Astrocyte of the spinal cord (primary cell): ENCODE results near the gene CTSW.

Experiments
- DNase-seq: peaks from one replicate; pipeline ENCODE4 v3.0.0; 2011; ENCODE audit warnings: low read depth, low spot score
- H3K4me3 ChIP-seq: 2 replicates; pipeline ENCODE4 v1.5.1; 2011; ENCODE audit warnings: low read depth, mild to moderate bottlenecking, low read length, moderate library complexity
- in situ Hi-C: cut with HindIII; loops from 2 replicates; pipeline ENCODE4 v1.10.0; 2017; ENCODE audit warnings: low sequenced_read_pairs
- TF ChIP-seq, protein P1 (sequence below): IDR thresholded peaks from 2 replicates; pipeline ENCODE4 v1.5.1; 2012; ENCODE audit warnings: low read depth, mild to moderate bottlenecking, low read length, inconsistent platforms

The CTSW gene

DNA sequence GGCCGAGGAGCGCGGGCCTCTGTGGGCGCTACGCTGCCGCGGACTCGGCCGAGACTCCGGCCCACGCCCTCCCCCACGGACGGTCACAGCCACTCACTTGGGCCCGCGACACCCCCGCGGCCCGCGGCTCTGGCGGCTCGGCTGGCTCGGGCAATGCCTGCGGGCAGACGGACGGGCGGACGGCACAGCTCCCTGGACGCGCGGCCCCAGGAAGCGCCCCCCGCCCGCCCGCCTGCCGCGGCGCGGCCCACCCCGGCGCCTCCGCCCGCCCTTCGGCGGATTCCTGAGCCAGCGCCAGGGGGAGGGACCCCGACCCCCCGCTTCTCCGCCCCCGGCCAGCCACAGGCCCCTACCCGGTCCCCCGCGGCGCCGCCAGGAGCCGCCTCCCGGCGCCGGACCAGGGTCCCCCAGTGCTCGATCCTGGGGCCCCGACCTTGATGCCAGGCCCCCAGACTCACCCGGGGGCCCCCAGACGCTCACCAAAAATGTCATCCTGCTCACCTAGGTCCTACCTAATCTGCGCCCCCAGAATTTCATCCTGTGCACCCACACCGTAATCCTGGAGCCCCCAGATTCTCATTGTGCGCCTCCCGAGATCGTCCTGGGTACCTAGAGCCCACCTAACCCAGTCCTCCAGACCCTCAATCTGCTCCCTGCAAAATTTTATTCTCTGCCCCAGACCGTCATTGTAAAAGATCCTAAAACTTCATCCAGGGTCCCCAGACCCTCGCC lies 6.9 kb upstream of the CTSW start, which contains the start of gene EFEMP2:
TSS of gene EFEMP2 (minus strand) at position 215 of the 732 bp plus-strand sequence. CDS start 446 bp downstream, outside the sequence.
- TF ChIP-seq, protein P1, sequence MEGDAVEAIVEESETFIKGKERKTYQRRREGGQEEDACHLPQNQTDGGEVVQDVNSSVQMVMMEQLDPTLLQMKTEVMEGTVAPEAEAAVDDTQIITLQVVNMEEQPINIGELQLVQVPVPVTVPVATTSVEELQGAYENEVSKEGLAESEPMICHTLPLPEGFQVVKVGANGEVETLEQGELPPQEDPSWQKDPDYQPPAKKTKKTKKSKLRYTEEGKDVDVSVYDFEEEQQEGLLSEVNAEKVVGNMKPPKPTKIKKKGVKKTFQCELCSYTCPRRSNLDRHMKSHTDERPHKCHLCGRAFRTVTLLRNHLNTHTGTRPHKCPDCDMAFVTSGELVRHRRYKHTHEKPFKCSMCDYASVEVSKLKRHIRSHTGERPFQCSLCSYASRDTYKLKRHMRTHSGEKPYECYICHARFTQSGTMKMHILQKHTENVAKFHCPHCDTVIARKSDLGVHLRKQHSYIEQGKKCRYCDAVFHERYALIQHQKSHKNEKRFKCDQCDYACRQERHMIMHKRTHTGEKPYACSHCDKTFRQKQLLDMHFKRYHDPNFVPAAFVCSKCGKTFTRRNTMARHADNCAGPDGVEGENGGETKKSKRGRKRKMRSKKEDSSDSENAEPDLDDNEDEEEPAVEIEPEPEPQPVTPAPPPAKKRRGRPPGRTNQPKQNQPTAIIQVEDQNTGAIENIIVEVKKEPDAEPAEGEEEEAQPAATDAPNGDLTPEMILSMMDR = no peak
- in situ Hi-C loops = no loop called here
- DNase-seq = peak; percentile 49
- H3K4me3 ChIP-seq = peak within 1 kb of the TSS; percentile 65

DNA sequence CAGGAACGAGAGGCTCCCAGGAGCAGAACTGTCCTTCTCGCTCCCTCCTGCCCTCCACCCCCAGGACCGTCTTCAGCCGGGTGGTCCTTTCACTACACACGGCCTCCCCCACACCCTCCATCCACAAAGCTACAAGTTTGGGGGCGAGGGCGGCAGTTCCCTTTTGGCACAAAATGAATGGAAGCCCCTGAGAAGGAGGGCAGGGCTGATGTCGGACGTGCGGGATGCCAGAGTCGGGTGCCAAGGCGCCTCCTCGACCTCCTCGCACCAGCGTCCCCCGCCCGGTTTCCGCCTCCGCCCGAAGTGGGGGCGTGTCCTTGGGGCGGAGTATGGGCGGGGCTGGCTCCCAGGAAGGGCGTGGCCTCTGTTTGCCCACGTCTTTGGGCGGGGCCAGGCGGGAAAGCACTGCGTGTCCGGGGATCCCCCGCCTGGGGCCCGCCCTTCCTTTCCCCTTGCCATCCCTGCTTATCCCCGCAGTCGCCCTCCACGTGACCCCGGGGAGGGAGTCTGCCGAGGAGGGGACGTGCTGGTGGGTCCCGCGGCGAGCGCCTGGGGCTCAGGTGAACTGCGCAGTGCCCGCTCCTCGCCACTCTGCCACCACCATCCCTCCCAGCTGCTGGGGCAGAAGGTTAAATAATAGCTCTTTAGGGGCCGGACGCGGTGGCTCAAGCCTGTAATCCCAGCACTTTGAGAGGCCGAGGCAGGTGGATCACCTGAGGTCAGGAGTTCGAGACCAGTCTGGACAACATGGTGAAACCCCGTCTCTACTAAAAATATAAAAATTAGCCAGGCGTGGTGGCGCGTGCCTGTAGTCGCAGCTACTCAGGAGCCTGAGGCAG lies 6.1 kb upstream of the CTSW start:
- TF ChIP-seq, protein P1 = no peak
- in situ Hi-C loops = no loop called here
- peak overlapping the region; percentile 65 for H3K4me3 ChIP-seq
- peak; percentile 91 for DNase-seq

DNA sequence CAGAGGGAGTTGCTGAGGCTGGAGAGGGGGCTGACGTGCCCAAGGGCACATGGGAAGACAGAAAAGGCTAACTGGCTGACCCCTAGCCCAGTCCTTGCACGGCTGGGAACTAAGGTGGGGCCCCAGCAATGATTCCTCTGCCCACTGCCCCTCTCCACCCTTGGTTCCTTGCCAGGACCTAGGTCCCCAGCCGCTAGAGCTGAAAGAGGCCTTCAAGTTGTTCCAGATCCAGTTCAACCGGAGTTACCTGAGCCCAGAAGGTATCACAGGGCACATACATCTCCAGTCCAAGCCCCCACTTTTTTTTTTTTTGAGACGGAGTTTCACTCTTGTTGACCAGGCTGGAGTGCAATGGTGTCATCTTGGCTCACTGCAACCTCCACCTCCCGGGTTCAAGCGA lies 390 bp downstream of the CTSW start:
- DNase-seq = no peak
- no peak overlapping the region for H3K4me3 ChIP-seq
- TF ChIP-seq, protein P1 = no peak
- in situ Hi-C loops = no loop called here

DNA sequence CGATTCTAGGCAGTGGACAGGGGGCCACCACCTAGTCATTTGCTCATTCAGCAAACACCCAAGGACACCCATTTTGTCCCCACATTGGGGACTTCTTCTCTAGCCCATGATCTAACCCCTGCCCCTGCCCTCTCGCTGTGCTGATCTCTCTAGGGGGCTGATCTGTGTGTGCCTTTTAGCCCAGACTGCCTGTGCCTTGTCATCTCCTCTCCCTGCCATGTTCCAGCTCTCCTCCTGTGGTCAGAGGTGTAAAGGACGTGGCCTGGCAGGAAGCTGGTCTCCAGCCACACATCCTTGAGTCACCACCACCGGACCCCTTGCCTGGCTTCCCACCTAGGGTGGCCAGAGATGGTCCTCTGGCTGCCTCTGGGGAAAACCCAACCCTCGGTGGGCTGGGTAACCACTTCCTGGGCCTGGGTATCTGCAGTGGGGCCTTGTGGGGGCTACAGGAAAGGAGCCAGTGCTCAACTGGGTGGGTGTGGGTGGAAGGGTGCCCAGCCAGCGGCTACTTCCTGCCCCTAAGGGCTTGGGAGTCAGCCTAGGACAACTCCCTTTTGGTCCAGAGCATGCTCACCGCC lies 1.3 kb downstream of the CTSW start:
- in situ Hi-C loops = no loop called here
- no peak for DNase-seq
- H3K4me3 ChIP-seq = no peak overlapping the region
- TF ChIP-seq, protein P1 = no peak

DNA sequence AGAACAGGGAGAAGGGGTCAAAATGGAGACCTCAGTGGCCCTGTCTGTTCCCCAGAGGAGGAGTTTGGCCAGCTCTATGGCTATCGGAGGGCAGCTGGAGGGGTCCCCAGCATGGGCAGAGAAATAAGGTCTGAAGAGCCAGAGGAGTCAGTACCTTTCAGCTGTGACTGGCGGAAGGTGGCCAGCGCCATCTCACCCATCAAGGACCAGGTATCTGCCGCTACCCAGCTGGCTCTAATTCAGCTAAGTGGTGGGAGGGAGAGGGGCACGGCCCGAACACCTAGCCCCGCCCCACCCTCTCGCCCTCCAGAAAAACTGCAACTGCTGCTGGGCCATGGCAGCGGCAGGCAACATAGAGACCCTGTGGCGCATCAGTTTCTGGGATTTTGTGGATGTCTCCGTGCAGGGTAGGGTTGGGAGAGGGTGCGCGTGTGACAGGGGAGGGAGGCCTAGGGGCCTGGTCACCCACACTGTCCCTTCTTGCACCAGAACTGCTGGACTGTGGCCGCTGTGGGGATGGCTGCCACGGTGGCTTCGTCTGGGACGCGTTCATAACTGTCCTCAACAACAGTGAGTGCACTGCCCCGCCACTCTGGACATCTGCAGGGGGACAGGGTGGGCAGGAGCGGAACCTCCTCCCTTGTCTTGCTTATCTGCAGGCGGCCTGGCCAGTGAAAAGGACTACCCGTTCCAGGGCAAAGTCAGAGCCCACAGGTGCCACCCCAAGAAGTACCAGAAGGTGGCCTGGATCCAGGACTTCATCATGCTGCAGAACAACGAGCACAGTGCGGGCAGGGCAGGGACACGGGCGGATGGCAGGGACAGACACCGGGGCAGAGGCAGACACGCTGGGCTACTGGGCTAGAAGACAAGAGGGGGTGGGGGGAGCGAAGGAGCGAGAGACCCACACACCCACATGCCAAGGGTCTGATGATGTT lies 2.8 kb downstream of the CTSW start:
- H3K4me3 ChIP-seq = no peak overlapping the region
- in situ Hi-C loops = no loop called here
- TF ChIP-seq, protein P1 = no peak
- DNase-seq = no peak
